ENCODE data around the gene UNC13D.

Gene UNC13D

GRCh38 chr17:75824666-75825065 lies 19.5 kb downstream of the UNC13D start:
- TF ChIP-seq CTCF (conservative IDR thresholded peaks at IDR 0.05) (no peak), ZFX (IDR thresholded peaks at IDR 0.05) (no peak)
- H3K27ac ChIP-seq, result no peak overlapping the region

- H3K27ac ChIP-seq, result no peak overlapping the region
- TF ChIP-seq CTCF (conservative IDR thresholded peaks at IDR 0.05) (no peak), ZFX (IDR thresholded peaks at IDR 0.05) (no peak)
Observed at GRCh38 chr17:75824050-75824552, 20.1 kb downstream of the UNC13D start.

DNA sequence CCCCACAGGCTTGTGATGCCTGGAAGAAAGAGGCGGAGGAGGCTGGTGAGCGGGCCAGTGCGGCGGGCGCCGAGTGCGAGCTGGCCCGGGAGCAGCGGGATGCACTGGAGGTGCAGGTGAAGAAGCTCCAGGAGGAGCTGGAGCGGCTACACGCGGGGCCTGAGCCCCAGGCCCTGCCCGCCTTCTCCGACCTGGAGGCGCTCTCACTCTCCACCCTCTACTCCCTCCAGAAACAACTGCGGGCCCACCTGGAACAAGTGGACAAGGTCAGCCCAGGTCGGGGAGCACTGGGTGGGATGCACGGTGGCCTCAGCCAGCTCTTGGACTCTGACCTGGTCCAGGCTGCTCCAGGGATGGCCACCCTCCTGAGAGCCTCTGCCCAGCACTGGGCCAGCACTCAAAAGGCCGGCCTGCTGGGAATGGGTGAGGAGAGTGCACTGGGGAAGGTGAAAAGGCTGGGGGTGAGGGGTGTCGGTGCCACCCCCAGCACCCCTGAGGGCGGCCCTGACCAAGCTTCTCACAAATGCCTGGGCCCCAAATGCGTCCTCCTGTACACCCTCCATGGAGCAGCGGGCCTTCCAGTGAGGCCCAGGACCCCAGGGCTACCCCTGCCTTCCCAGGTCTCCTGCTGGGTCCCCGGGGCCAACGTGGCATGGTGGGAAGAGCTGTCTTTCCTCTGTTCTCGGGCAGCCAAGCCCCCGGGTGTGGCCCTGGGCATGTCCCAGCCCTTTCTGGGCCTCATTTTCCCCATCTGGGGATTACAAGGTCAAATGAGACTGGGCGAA lies 20.8 kb downstream of the UNC13D start:
- H3K27ac ChIP-seq, result no peak overlapping the region
- TF ChIP-seq ZFX (IDR thresholded peaks at IDR 0.05), result no peak
- no peak for TF ChIP-seq CTCF (conservative IDR thresholded peaks at IDR 0.05)

DNA sequence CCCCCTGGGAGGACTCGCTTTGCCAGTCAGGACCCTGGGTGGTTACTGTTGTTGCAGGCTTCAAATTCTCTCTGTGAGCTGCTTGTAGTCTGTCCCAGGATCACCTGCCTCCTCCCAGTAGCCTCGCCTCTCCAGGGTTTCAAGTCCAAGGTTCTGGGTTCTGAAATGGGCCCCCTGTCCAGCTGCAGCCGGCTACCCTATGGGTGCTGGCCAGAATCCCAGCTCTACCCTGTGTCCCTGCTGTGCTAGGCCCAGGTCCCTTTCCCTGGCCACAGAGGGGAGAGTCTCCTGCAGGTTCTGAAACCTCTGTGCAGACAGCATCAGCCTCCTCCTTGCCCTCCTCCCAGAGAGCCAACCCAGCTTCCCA lies 21.4 kb downstream of the UNC13D start:
- TF ChIP-seq CTCF (conservative IDR thresholded peaks at IDR 0.05) (no peak), ZFX (IDR thresholded peaks at IDR 0.05) (no peak)

GRCh38 chr17:75822119-75822799 lies 21.9 kb downstream of the UNC13D start:
- H3K27ac ChIP-seq, result no peak overlapping the region
- no peak for TF ChIP-seq ZFX (IDR thresholded peaks at IDR 0.05)
- TF ChIP-seq CTCF (conservative IDR thresholded peaks at IDR 0.05), result no peak

More for the DNA sequence above, 21.4 kb downstream of the UNC13D start:
- no peak overlapping the region for H3K27ac ChIP-seq

DNA sequence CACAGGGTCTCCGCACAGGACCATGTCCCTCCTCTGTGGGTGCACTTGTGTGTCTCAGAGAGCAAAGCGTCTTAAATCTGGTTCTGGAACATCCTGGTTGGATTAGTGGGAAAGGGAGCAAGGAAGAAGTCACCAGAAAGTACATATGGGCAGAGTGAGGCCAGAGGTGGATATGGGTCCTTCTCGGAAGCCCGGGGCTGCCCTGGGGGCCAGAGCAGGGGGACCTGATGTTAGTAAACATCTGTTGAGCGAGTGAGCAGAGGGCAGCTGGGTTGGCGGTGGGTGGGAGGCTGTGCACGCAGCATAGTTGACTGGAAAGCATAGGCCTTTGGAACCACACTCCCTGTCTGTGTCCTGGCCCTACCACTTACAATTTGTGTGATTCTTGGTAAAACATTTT lies 22.7 kb downstream of the UNC13D start:
- H3K27ac ChIP-seq, result no peak overlapping the region
- TF ChIP-seq CTCF (conservative IDR thresholded peaks at IDR 0.05) (no peak), ZFX (IDR thresholded peaks at IDR 0.05) (no peak)

Data from C4-2B (cell line).